GM19193 (cell line): Measurements from ENCODE around the gene RFPL2.

ENCODE experiments used
- POLR2A ChIP-seq: IDR thresholded peaks from 4 replicates; pipeline ENCODE4 v1.6.1; 2011; ENCODE audit not compliant: insufficient read depth, insufficient read length; ENCODE audit errors: extremely low read depth

The RFPL2 gene

GRCh38 chr22:32204856-32205722 is at the start of gene RFPL2:
Gene RFPL2 (minus strand): TSS chr22:32205073. CDS start chr22:32202451, 2,622 bp downstream.
- TF ChIP-seq POLR2A = no peak

- TF ChIP-seq POLR2A = no peak
These were observed 44.4 kb upstream of the RFPL2 start for GRCh38 chr22:32249231-32249630.

- no peak for TF ChIP-seq POLR2A
These were observed 43.4 kb upstream of the RFPL2 start for GRCh38 chr22:32248276-32248675.

- no peak for TF ChIP-seq POLR2A
These were observed 41.3 kb upstream of the RFPL2 start for GRCh38 chr22:32246166-32246565.

- TF ChIP-seq POLR2A = no peak
These were observed 40.2 kb upstream of the RFPL2 start for GRCh38 chr22:32245042-32245441.

- no peak for TF ChIP-seq POLR2A
These were observed 39.7 kb upstream of the RFPL2 start for GRCh38 chr22:32244547-32244946.

- TF ChIP-seq POLR2A = no peak
These were observed 35.6 kb upstream of the RFPL2 start for GRCh38 chr22:32240461-32240860.

- no peak for TF ChIP-seq POLR2A
These were observed 33.0 kb upstream of the RFPL2 start for GRCh38 chr22:32237906-32238305.

GRCh38 chr22:32236970-32237369 is 32.1 kb upstream of the RFPL2 start:
- TF ChIP-seq POLR2A = no peak

- no peak for TF ChIP-seq POLR2A
These were observed 28.2 kb upstream of the RFPL2 start for GRCh38 chr22:32233091-32233490.

GRCh38 chr22:32232191-32232830 is 27.4 kb upstream of the RFPL2 start:
- TF ChIP-seq POLR2A = no peak

- no peak for TF ChIP-seq POLR2A
These were observed 21.6 kb upstream of the RFPL2 start for GRCh38 chr22:32226326-32227104.

GRCh38 chr22:32222991-32223390 is 18.1 kb upstream of the RFPL2 start:
- TF ChIP-seq POLR2A = no peak

- no peak for TF ChIP-seq POLR2A
These were observed 14.2 kb upstream of the RFPL2 start for GRCh38 chr22:32219026-32219425.

GRCh38 chr22:32218470-32218869 is 13.6 kb upstream of the RFPL2 start:
- TF ChIP-seq POLR2A = no peak

GRCh38 chr22:32217465-32217864 is 12.6 kb upstream of the RFPL2 start:
- no peak for TF ChIP-seq POLR2A

- TF ChIP-seq POLR2A = no peak
These were observed 12.0 kb upstream of the RFPL2 start for GRCh38 chr22:32216911-32217310.
